A673 (cell line): ENCODE data around the gene DIP2A. TPM values are rescaled to one million over a fixed set of nuclear protein-coding genes. Genes with fewer than 3 reads are reported as not detected.

Experiments used
- BruUV-seq: library from RNA; stranded (reverse); fragments of 400-500 nt; replicated peaks from 2 replicates; lab custom pipeline; 2021; lab: Mats Ljungman, UMichigan
- CTCF ChIA-PET: fragments of 300-600 bp; sonication (Branson Sonifier 250); formaldehyde crosslinking; loops from one replicate; lab custom pipeline; 2022; ENCODE audit warnings: antibody characterized with exemption; lab: Charles Lee
- POLR2A ChIA-PET: fragments of 300-600 bp; sonication (Branson Sonifier 250); formaldehyde crosslinking; loops from one replicate; lab custom pipeline; 2022; ENCODE audit warnings: antibody characterized with exemption; ENCODE audit not compliant: low non-redundant PET; lab: Charles Lee
- DNase-seq: peaks from one replicate; pipeline ENCODE4 v3.0.0-alpha.2; 2015; ENCODE audit warnings: low spot score
- H3K27ac ChIP-seq: fragments of 200-600 bp; sonication (generic); 2 replicates; pipeline ENCODE4 v1.5.1; 2016; ENCODE audit warnings: mixed run types, low read depth, mild to moderate bottlenecking, mixed read lengths, antibody characterized with exemption, low read length; ENCODE audit not compliant: poor library complexity, severe bottlenecking
- H3K27me3 ChIP-seq: fragments of 200-600 bp; sonication (generic); replicated peaks from 2 replicates; pipeline ENCODE4 v1.6.1; 2017; ENCODE audit warnings: mixed run types, low read depth, mild to moderate bottlenecking, mixed read lengths, antibody characterized with exemption, low read length; ENCODE audit not compliant: insufficient read depth, poor library complexity
- H3K36me3 ChIP-seq: fragments of 200-600 bp; sonication (generic); 2 replicates; pipeline ENCODE4 v1.6.1; 2016; ENCODE audit warnings: mixed run types, mild to moderate bottlenecking, mixed read lengths, antibody characterized with exemption, low read length; ENCODE audit not compliant: insufficient read depth, poor library complexity, severe bottlenecking
- H3K4me1 ChIP-seq: fragments of 200-600 bp; sonication (generic); 2 replicates; pipeline ENCODE4 v1.6.1; 2017; ENCODE audit warnings: mixed run types, mild to moderate bottlenecking, mixed read lengths, antibody characterized with exemption, low read length; ENCODE audit not compliant: insufficient read depth, poor library complexity, severe bottlenecking
- H3K4me3 ChIP-seq: fragments of 200-600 bp; sonication (generic); 2 replicates; pipeline ENCODE4 v1.5.1; 2016; ENCODE audit warnings: low read depth, mixed run types, mild to moderate bottlenecking, mixed read lengths, low read length; ENCODE audit not compliant: poor library complexity, severe bottlenecking
- H3K9me3 ChIP-seq: fragments of 200-600 bp; sonication (generic); 2 replicates; pipeline ENCODE4 v1.6.1; 2016; ENCODE audit warnings: mixed run types, low read depth, mild to moderate bottlenecking, mixed read lengths, antibody characterized with exemption, low read length; ENCODE audit not compliant: poor library complexity, severe bottlenecking
- CTCF ChIP-seq: fragments of 300-800, 200-600 bp; sonication (generic); conservative IDR thresholded peaks from 2 replicates; pipeline ENCODE4 v1.5.1; 2017; ENCODE audit warnings: low read depth, mild to moderate bottlenecking, antibody characterized with exemption, low read length, moderate library complexity, mixed read lengths
- EZH2 ChIP-seq: fragments of 200-600 bp; sonication (generic); IDR thresholded peaks from 2 replicates; pipeline ENCODE4 v1.6.1; 2017; ENCODE audit warnings: borderline replicate concordance, low read depth, mild to moderate bottlenecking, mixed read lengths, antibody characterized with exemption, low read length; ENCODE audit not compliant: poor library complexity, severe bottlenecking
- intact Hi-C: fragments of 100-400 bp; cut with micrococcal nuclease; formaldehyde crosslinking; loops from one replicate; pipeline ENCODE4 v1.10.0; 2022; ENCODE audit not compliant: unreplicated experiment
- total RNA-seq: library from RNA; stranded (reverse); gene quantifications from 2 replicates; pipeline ENCODE4 v1.2.3, GENCODE V29; 2021

Gene DIP2A
- total RNA-seq, 1 experiment from 2014 or later = 37.3 TPM

- Histone ChIP-seq H3K27me3 (no peaks in the 10 kb centered on the region), H3K9me3 (no peaks in the 10 kb centered on the region), H3K27ac (no peak overlapping the region), H3K36me3 (peaks cover 22% of the 10 kb centered on the region), H3K4me1 (no peaks in the 10 kb centered on the region), H3K4me3 (no peak overlapping the region)
- no peak for DNase-seq
- CTCF ChIA-PET = no interaction called here
- BruUV-seq = no TSS peak
- no peak for TF ChIP-seq EZH2
- TF ChIP-seq CTCF = no peak
- POLR2A ChIA-PET = no interaction called here
- intact Hi-C loops = no loop called here
Observed at GRCh38 chr21:46549650-46550049, 91.0 kb downstream of the DIP2A start.

GRCh38 chr21:46550116-46550941, 91.6 kb downstream of the DIP2A start:
- H3K4me3 ChIP-seq = no peak overlapping the region
- no peak overlapping the region for H3K27ac ChIP-seq
- H3K4me1 ChIP-seq = no peaks in the 10 kb centered on the region
- no peaks in the 10 kb centered on the region for H3K27me3 ChIP-seq
- ChIA-PET CTCF (no interaction called here), POLR2A (no interaction called here)
- no peak for DNase-seq
- no TSS peak for BruUV-seq
- H3K36me3 ChIP-seq = peaks cover 22% of the 10 kb centered on the region
- intact Hi-C loops = no loop called here
- TF ChIP-seq EZH2 (no peak), CTCF (no peak)
- no peaks in the 10 kb centered on the region for H3K9me3 ChIP-seq

GRCh38 chr21:46551636-46552241, 93.0 kb downstream of the DIP2A start:
- H3K9me3 ChIP-seq = no peaks in the 10 kb centered on the region
- no peak overlapping the region for H3K27ac ChIP-seq
- no peak overlapping the region for H3K4me3 ChIP-seq
- no peak for TF ChIP-seq EZH2
- TF ChIP-seq CTCF = no peak
- DNase-seq = no peak
- no peaks in the 10 kb centered on the region for H3K27me3 ChIP-seq
- intact Hi-C loops = no loop called here
- H3K4me1 ChIP-seq = no peaks in the 10 kb centered on the region
- ChIA-PET POLR2A (no interaction called here), CTCF (no interaction called here)
- peaks cover 10% of the 10 kb centered on the region for H3K36me3 ChIP-seq
- BruUV-seq = no TSS peak
